ENCODE data around the gene SEC24B.

DNA sequence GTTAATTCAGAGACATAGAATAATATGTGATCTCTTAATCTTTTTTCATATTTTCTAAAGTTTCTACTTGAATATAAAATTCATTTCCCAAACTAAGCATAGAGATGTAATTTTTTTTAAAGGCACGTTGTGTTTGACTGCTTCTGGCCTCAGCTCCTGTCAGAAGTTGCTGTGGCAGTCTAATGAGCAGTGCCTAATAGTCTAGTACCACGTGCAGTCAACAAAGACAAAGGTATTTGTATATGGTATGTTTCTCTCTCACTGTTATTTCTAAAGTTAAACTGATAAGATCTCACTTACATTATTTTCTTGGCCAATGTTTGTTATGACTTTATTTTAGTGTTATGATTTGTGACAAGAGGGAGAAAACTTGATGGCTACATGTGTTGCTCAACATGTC is 77.8 kb downstream of the SEC24B start:
- TF ChIP-seq, protein P1, sequence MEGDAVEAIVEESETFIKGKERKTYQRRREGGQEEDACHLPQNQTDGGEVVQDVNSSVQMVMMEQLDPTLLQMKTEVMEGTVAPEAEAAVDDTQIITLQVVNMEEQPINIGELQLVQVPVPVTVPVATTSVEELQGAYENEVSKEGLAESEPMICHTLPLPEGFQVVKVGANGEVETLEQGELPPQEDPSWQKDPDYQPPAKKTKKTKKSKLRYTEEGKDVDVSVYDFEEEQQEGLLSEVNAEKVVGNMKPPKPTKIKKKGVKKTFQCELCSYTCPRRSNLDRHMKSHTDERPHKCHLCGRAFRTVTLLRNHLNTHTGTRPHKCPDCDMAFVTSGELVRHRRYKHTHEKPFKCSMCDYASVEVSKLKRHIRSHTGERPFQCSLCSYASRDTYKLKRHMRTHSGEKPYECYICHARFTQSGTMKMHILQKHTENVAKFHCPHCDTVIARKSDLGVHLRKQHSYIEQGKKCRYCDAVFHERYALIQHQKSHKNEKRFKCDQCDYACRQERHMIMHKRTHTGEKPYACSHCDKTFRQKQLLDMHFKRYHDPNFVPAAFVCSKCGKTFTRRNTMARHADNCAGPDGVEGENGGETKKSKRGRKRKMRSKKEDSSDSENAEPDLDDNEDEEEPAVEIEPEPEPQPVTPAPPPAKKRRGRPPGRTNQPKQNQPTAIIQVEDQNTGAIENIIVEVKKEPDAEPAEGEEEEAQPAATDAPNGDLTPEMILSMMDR (conservative IDR thresholded peaks at IDR 0.05 in 1 of 2, IDR thresholded peaks at IDR 0.05 in 1 of 2; ENCODE audit: extremely low read depth in 1 of 2, insufficient read depth in 1 of 2, low read depth in 1 of 2, low read length in 2 of 2), result no peak
- no peak for TF ChIP-seq EZH2 (IDR thresholded peaks at IDR 0.05; ENCODE audit: borderline replicate concordance, low read length)
